CD14-positive monocyte (primary cell): ENCODE results near the gene EXOC2. TPM values are rescaled to one million over a fixed set of nuclear protein-coding genes. Genes with fewer than 3 reads are reported as not detected.

ENCODE experiments used
- DNase-seq, 3 donors: peaks; one replicate each; pipeline ENCODE4 v3.0.0-alpha.2; 2011 to 2022
- H2AFZ ChIP-seq: 2 replicates; pipeline ENCODE4 v1.6.0; 2012; ENCODE audit warnings: mild to moderate bottlenecking, low read depth, low read length, inconsistent platforms; ENCODE audit not compliant: insufficient read depth, poor library complexity, severe bottlenecking
- H3K27ac ChIP-seq, 2 donors: 1 replicate in 1 of 2; 2 replicates in 1 of 2; pipeline ENCODE4 v1.5.1; 2012 to 2013; ENCODE audit warnings: low read length in 2 of 2, control low read depth in 1 of 2, inconsistent platforms in 1 of 2, low read depth in 1 of 2, mild to moderate bottlenecking in 1 of 2
- H3K27me3 ChIP-seq, 2 donors: one replicate each; pipeline versions ENCODE4 v1.6.0 to v1.6.1; 2011 to 2013; ENCODE audit warnings: low read length in 2 of 2; ENCODE audit not compliant: control insufficient read depth in 2 of 2, insufficient read depth in 2 of 2
- H3K36me3 ChIP-seq, 2 donors: replicated peaks in 1 of 2; 1 replicate in 1 of 2; 2 replicates in 1 of 2; pipeline versions ENCODE4 v1.5.1 to v1.6.1; 2012 to 2013; ENCODE audit warnings: low read length in 2 of 2, control low read depth in 1 of 2, inconsistent platforms in 1 of 2, mild to moderate bottlenecking in 1 of 2; ENCODE audit not compliant: insufficient read depth in 2 of 2, control insufficient read depth in 1 of 2
- H3K4me1 ChIP-seq, 2 donors: 1 replicate in 1 of 2; 2 replicates in 1 of 2; pipeline versions ENCODE4 v1.5.1 to v1.6.1; 2012 to 2013; ENCODE audit warnings: low read length in 2 of 2, control low read depth in 1 of 2, inconsistent platforms in 1 of 2, mild to moderate bottlenecking in 1 of 2, moderate library complexity in 1 of 2; ENCODE audit not compliant: insufficient read depth in 2 of 2, control insufficient read depth in 1 of 2
- H3K4me2 ChIP-seq: replicated peaks from 2 replicates; pipeline ENCODE3; 2012; ENCODE audit warnings: low read length, moderate library complexity, mild to moderate bottlenecking; ENCODE audit not compliant: poor library complexity, severe bottlenecking; ENCODE audit errors: extremely low read depth
- H3K4me3 ChIP-seq, 3 experiments: fragments of 200-600 bp in 1 of 3; sonication (generic) in 1 of 3; replicated peaks in 1 of 3; 1 replicate in 2 of 3; 2 replicates in 1 of 3; pipeline ENCODE4 v1.5.1; 2011 to 2013; ENCODE audit warnings: low read length in 3 of 3, mild to moderate bottlenecking in 3 of 3, control low read depth in 2 of 3, low read depth in 2 of 3, inconsistent platforms in 1 of 3, moderate library complexity in 1 of 3
- H3K79me2 ChIP-seq: 2 replicates; pipeline ENCODE4 v1.6.0; 2012; ENCODE audit warnings: mild to moderate bottlenecking, control low read depth, inconsistent platforms, low read length, moderate library complexity; ENCODE audit not compliant: insufficient read depth
- H3K9ac ChIP-seq: 2 replicates; pipeline ENCODE4 v1.6.0; 2017; ENCODE audit warnings: low read length, mild to moderate bottlenecking; ENCODE audit not compliant: insufficient read depth, poor library complexity, severe bottlenecking
- H3K9me3 ChIP-seq, 2 donors: replicated peaks in 1 of 2; 1 replicate in 1 of 2; 2 replicates in 1 of 2; pipeline versions ENCODE4 v1.5.1 to v1.6.1; 2012 to 2013; ENCODE audit warnings: low read length in 2 of 2, control low read depth in 1 of 2; ENCODE audit not compliant: control insufficient read depth in 1 of 2, insufficient read depth in 1 of 2
- H4K20me1 ChIP-seq: 2 replicates; pipeline ENCODE4 v1.6.0; 2012; ENCODE audit warnings: mild to moderate bottlenecking, low read length, control low read depth, moderate library complexity; ENCODE audit not compliant: insufficient read depth
- H3K27ac Mint-ChIP-seq, 7 donors: one replicate each; pipeline ENCODE4 v1.8.0; 2020; ENCODE audit warnings: mild to moderate bottlenecking in 7 of 7, mixed read lengths in 7 of 7, moderate library complexity in 6 of 7, inconsistent platforms in 2 of 7
- H3K27me3 Mint-ChIP-seq, 3 donors: one replicate each; pipeline ENCODE4 v1.8.0; 2021 to 2022; ENCODE audit warnings: low read depth in 3 of 3, mild to moderate bottlenecking in 3 of 3, mixed read lengths in 3 of 3, moderate library complexity in 3 of 3, inconsistent platforms in 1 of 3
- H3K36me3 Mint-ChIP-seq, 2 donors: one replicate each; pipeline ENCODE4 v1.8.0; 2020; ENCODE audit warnings: mixed read lengths in 2 of 2, inconsistent platforms in 1 of 2, mild to moderate bottlenecking in 1 of 2
- H3K4me1 Mint-ChIP-seq: one replicate; pipeline ENCODE4 v1.8.0; 2020; ENCODE audit warnings: mild to moderate bottlenecking, mixed read lengths
- H3K4me3 Mint-ChIP-seq, 2 donors: one replicate each; pipeline ENCODE4 v1.8.0; 2020; ENCODE audit warnings: mild to moderate bottlenecking in 2 of 2, mixed read lengths in 2 of 2, moderate library complexity in 1 of 2
- H3K9me3 Mint-ChIP-seq, 7 donors: one replicate each; pipeline ENCODE4 v1.8.0; 2020 to 2022; ENCODE audit warnings: mixed read lengths in 7 of 7, mild to moderate bottlenecking in 6 of 7, moderate library complexity in 6 of 7, inconsistent platforms in 2 of 7
- whole genome bisulfite sequencing: methylation state at CpG from one replicate; pipeline ENCODE4 v1.1.5; 2013; ENCODE audit warnings: missing lambda C conversion rate; ENCODE audit not compliant: insufficient coverage; 5-methylcytosine and 5-hydroxymethylcytosine counted together
- intact Hi-C, 2 donors: fragments of 100-400 bp; cut with micrococcal nuclease; formaldehyde crosslinking; loops; one replicate each; pipeline versions ENCODE4 v1.15.0 to v1.15.1; 2023
- polyA plus RNA-seq, 3 donors: library from polyadenylated mRNA; depleted of rRNA in 1 of 3; unstranded in 2 of 3; stranded (reverse) in 1 of 3; fragments of 300-500 nt in 2 of 3; fragments of >200 nt in 1 of 3; fragmentation: Illumina TruSeq in 2 of 3; gene quantifications; 1 replicate in 2 of 3; 2 replicates in 1 of 3; pipeline ENCODE4 v1.2.3, GENCODE V29; 2012 to 2021
- TF ChIP-seq, protein P1 (sequence below): fragments of 200-600 bp; IDR thresholded peaks from one replicate; pipeline ENCODE4 v1.8.0; 2022; ENCODE audit warnings: antibody characterized with exemption, mild to moderate bottlenecking

Gene EXOC2
- polyA plus RNA-seq, 3 donors, result 7.5 to 15.5 (median 12.0) TPM

DNA sequence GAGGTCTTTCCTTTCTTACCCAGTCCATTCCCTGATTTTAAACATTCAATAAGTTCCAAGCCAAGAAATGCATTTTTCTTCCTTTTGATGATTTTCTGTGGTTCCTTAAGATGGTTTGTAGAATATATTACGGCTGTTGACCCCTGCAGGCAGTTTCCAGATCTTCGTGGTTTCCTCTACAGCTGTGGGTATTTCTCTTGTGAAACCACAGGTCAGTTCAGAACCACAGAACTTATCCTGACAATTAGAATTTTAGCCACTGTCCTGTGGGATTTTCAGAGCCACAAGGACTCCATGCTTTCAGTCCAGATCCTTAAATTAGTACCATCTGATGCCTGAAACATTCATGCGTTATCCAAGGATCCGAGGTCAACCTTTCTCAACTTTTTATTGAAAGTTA, 29.7 kb upstream of the EXOC2 start:
- Mint-ChIP-seq H3K4me3 (peak overlapping the region in 1 of 2 donors; percentile 47), H3K9me3 (no peaks in the 10 kb centered on the region), H3K36me3 (no peaks in the 10 kb centered on the region), H3K27ac (no peak overlapping the region), H3K27me3 (peaks cover 8 to 17% (median 10%) of the 10 kb centered on the region in 3 donors), H3K4me1 (peaks cover 6% of the 10 kb centered on the region)
- peaks cover 3 to 8% of the 10 kb centered on the region in 2 donors for H3K27me3 ChIP-seq
- no peaks in the 10 kb centered on the region for H3K36me3 ChIP-seq
- H3K27ac ChIP-seq, result no peak overlapping the region
- no peaks in the 10 kb centered on the region for H3K79me2 ChIP-seq
- H3K4me2 ChIP-seq, result no peak overlapping the region
- no peak overlapping the region for H3K9ac ChIP-seq
- 56% methylated on average over 3 of the region's 4 CpGs for WGBS
- no peaks in the 10 kb centered on the region for H4K20me1 ChIP-seq
- intact Hi-C loops, result no loop called here
- peak overlapping the region; percentile 14 for H2AFZ ChIP-seq
- no peak overlapping the region for H3K4me3 ChIP-seq
- H3K9me3 ChIP-seq, result no peaks in the 10 kb centered on the region
- peaks cover 0 to 7% of the 10 kb centered on the region in 2 donors for H3K4me1 ChIP-seq
- TF ChIP-seq, protein P1, sequence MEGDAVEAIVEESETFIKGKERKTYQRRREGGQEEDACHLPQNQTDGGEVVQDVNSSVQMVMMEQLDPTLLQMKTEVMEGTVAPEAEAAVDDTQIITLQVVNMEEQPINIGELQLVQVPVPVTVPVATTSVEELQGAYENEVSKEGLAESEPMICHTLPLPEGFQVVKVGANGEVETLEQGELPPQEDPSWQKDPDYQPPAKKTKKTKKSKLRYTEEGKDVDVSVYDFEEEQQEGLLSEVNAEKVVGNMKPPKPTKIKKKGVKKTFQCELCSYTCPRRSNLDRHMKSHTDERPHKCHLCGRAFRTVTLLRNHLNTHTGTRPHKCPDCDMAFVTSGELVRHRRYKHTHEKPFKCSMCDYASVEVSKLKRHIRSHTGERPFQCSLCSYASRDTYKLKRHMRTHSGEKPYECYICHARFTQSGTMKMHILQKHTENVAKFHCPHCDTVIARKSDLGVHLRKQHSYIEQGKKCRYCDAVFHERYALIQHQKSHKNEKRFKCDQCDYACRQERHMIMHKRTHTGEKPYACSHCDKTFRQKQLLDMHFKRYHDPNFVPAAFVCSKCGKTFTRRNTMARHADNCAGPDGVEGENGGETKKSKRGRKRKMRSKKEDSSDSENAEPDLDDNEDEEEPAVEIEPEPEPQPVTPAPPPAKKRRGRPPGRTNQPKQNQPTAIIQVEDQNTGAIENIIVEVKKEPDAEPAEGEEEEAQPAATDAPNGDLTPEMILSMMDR, result no peak
- no peak for DNase-seq

DNA sequence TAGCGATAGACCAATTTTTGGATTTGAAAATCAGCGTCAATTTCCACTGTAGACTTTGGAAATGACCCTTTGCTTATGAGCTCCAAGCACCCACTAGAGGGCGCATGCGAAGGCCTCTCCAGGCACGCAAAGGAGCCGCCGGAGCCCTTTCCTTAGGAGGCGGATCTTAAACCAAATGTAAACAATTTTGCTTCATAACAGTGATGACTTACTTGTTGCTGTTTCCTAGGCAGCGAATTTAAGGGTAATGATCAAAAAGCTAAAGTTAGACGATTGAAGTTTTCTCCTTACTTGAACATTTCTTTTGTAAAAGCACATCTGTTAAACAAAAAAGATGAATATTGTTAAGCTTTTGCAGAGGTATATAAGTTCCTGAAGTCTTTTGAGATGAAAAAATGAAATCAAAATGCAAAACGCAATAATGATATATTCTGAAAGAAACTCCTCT, 29.2 kb upstream of the EXOC2 start:
- H2AFZ ChIP-seq, result no peak overlapping the region
- no peaks in the 10 kb centered on the region for H3K9me3 ChIP-seq
- Mint-ChIP-seq H3K27me3 (peaks cover 5 to 15% (median 11%) of the 10 kb centered on the region in 3 donors), H3K9me3 (peaks cover 0 to 3% (median 0%) of the 10 kb centered on the region in 7 donors), H3K4me3 (peak overlapping the region in 1 of 2 donors; percentile 47), H3K36me3 (no peaks in the 10 kb centered on the region), H3K4me1 (peaks cover 6% of the 10 kb centered on the region), H3K27ac (no peak overlapping the region)
- H4K20me1 ChIP-seq, result no peaks in the 10 kb centered on the region
- no peak overlapping the region for H3K27ac ChIP-seq
- peak overlapping the region; percentile 18 for H3K4me2 ChIP-seq
- H3K4me3 ChIP-seq, result no peak overlapping the region
- 0% methylated on average over 6 of the region's 11 CpGs for WGBS
- H3K36me3 ChIP-seq, result no peaks in the 10 kb centered on the region
- DNase-seq, result peak; percentile 51 to 62 (median 61)
- intact Hi-C loops, result no loop called here
- H3K79me2 ChIP-seq, result no peaks in the 10 kb centered on the region
- no peak overlapping the region for H3K9ac ChIP-seq
- TF ChIP-seq, protein P1, result peak; percentile 95
- peaks cover 0 to 7% of the 10 kb centered on the region in 2 donors for H3K4me1 ChIP-seq
- peaks cover 3 to 8% of the 10 kb centered on the region in 2 donors for H3K27me3 ChIP-seq
